Measurements from ENCODE around the gene UGT2A2. TPM values are rescaled to one million over a fixed set of nuclear protein-coding genes. Genes with fewer than 3 reads are reported as not detected.

Gene UGT2A2
- total RNA-seq, 1 donor from 2014 or later, result not detected

GRCh38 chr4:69650872-69651271 is 11.4 kb upstream of the UGT2A2 start:
- no peak for TF ChIP-seq CTCF (conservative IDR thresholded peaks at IDR 0.05; ENCODE audit: low read depth, low read length)
- DNase-seq (ENCODE audit: low read depth), result no peak
- H3K4me3 ChIP-seq (ENCODE audit: low read depth, low read length), result no peak overlapping the region

- no peak for DNase-seq (ENCODE audit: low read depth)
- no peak for TF ChIP-seq CTCF (conservative IDR thresholded peaks at IDR 0.05; ENCODE audit: low read depth, low read length)
- no peak overlapping the region for H3K4me3 ChIP-seq (ENCODE audit: low read depth, low read length)
Observed at GRCh38 chr4:69649629-69650028, 10.2 kb upstream of the UGT2A2 start.

- TF ChIP-seq CTCF (conservative IDR thresholded peaks at IDR 0.05; ENCODE audit: low read depth, low read length), result no peak
- DNase-seq (ENCODE audit: low read depth), result no peak
- H3K4me3 ChIP-seq (ENCODE audit: low read depth, low read length), result no peak overlapping the region
Observed at GRCh38 chr4:69649207-69649606, 9.8 kb upstream of the UGT2A2 start.

- no peak overlapping the region for H3K4me3 ChIP-seq (ENCODE audit: low read depth, low read length)
- TF ChIP-seq CTCF (conservative IDR thresholded peaks at IDR 0.05; ENCODE audit: low read depth, low read length), result no peak
- DNase-seq (ENCODE audit: low read depth), result no peak
Observed at GRCh38 chr4:69642961-69643360, 3.5 kb upstream of the UGT2A2 start.

- no peak for TF ChIP-seq CTCF (conservative IDR thresholded peaks at IDR 0.05; ENCODE audit: low read depth, low read length)
- no peak overlapping the region for H3K4me3 ChIP-seq (ENCODE audit: low read depth, low read length)
- DNase-seq (ENCODE audit: low read depth), result no peak
Observed at GRCh38 chr4:69640289-69640688, 847 bp upstream of the UGT2A2 start.

GRCh38 chr4:69617083-69617694 is 22.3 kb downstream of the UGT2A2 start:
- DNase-seq (ENCODE audit: low read depth), result peak; percentile 6
- peak; percentile 82 for TF ChIP-seq CTCF (conservative IDR thresholded peaks at IDR 0.05; ENCODE audit: low read depth, low read length)
- no peak overlapping the region for H3K4me3 ChIP-seq (ENCODE audit: low read depth, low read length)

GRCh38 chr4:69610484-69610883 is 29.0 kb downstream of the UGT2A2 start:
- DNase-seq (ENCODE audit: low read depth), result no peak
- H3K4me3 ChIP-seq (ENCODE audit: low read depth, low read length), result no peak overlapping the region
- TF ChIP-seq CTCF (conservative IDR thresholded peaks at IDR 0.05; ENCODE audit: low read depth, low read length), result no peak

Measured in epithelial cell of proximal tubule (primary cell).